K562 (cell line): ENCODE measurements around the gene ABR. TPM values are rescaled to one million over a fixed set of nuclear protein-coding genes. Genes with fewer than 3 reads are reported as not detected.

Source experiments
- ATAC-seq: fragments of 200-7000 bp; cut with Tn5 transposase; 3 replicates; pipeline ENCODE4 v1.9.1; 2020; ENCODE audit warnings: moderate library complexity
- BruUV-seq: library from RNA; stranded (reverse); fragments of 400-500 nt; replicated peaks from 2 replicates; lab custom pipeline; 2021; lab: Mats Ljungman, UMichigan
- CTCF ChIA-PET: fragments of 300-600 bp; formaldehyde crosslinking; extraction: SDS; loops from one replicate; lab custom pipeline; 2021; ENCODE audit warnings: low intra/inter-chr PET ratio; lab: Yijun Ruan, JAX
- POLR2A ChIA-PET: fragments of 300-600, 350-650 bp; sonication (Branson Sonifier 250); formaldehyde crosslinking; extraction: SDS; loops from one replicate; lab custom pipeline; 2021; ENCODE audit warnings: antibody characterized with exemption, inconsistent platforms; lab: Yijun Ruan, JAX
- DNase-seq, 4 experiments: peaks; one replicate each; pipeline versions ENCODE4 v3.0.0 to v3.0.0-alpha.2; 2011 to 2018; ENCODE audit warnings: low spot score in 3 of 4, mixed read lengths in 3 of 4; ENCODE audit errors: extremely low read depth in 1 of 4
- FAIRE-seq: peaks from 2 replicates; lab custom pipeline; 2011; peaks lifted over from hg19 to GRCh38; lab: Jason Lieb, UNC
- H2AFZ ChIP-seq: 2 replicates; pipeline ENCODE4 v1.6.0; 2011; ENCODE audit warnings: low read depth, low read length, control low read depth, inconsistent platforms
- H3K27ac ChIP-seq: fragments of 200-600 bp; 3 replicates; pipeline ENCODE4 v1.8.0; 2011; ENCODE audit warnings: low read depth, mild to moderate bottlenecking, control low read depth, inconsistent platforms, low read length, moderate library complexity, mixed read lengths; ENCODE audit errors: extremely low read depth
- H3K27me3 ChIP-seq, 2 experiments: fragments of 300-600 bp in 1 of 2; 2 replicates in 1 of 2; 3 replicates in 1 of 2; pipeline versions ENCODE4 v1.6.0 to v1.8.0; 2011; ENCODE audit warnings: inconsistent platforms in 2 of 2, low read length in 2 of 2, mild to moderate bottlenecking in 1 of 2, mixed read lengths in 1 of 2, moderate library complexity in 1 of 2; ENCODE audit not compliant: control insufficient read depth in 2 of 2, insufficient read depth in 2 of 2
- H3K36me3 ChIP-seq: fragments of 300-600 bp; 3 replicates; pipeline ENCODE4 v1.8.0; 2011; ENCODE audit warnings: mild to moderate bottlenecking, low read length, inconsistent platforms; ENCODE audit not compliant: control insufficient read depth, insufficient read depth
- H3K4me1 ChIP-seq, 2 experiments: fragments of 200-600 bp in 1 of 2; replicated peaks in 1 of 2; 2 replicates in 1 of 2; 3 replicates in 1 of 2; pipeline versions ENCODE4 v1.5.1 to v1.8.0; 2011; ENCODE audit warnings: inconsistent platforms in 2 of 2, low read length in 2 of 2, mild to moderate bottlenecking in 1 of 2, mixed read lengths in 1 of 2, moderate library complexity in 1 of 2; ENCODE audit not compliant: control insufficient read depth in 2 of 2, insufficient read depth in 2 of 2
- H3K4me2 ChIP-seq: 2 replicates; pipeline ENCODE4 v1.6.1; 2011; ENCODE audit warnings: low read length, control low read depth, inconsistent platforms, mixed read lengths; ENCODE audit not compliant: insufficient read depth
- H3K4me3 ChIP-seq: fragments of 200-600 bp; sonication (generic), shearing (Covaris generic); 2 replicates; pipeline ENCODE4 v1.5.1; 2016; ENCODE audit warnings: control low read depth, inconsistent platforms
- H3K79me2 ChIP-seq: fragments of 200-600 bp; 3 replicates; pipeline ENCODE4 v1.8.0; 2011; ENCODE audit warnings: low read length, inconsistent platforms; ENCODE audit not compliant: control insufficient read depth, insufficient read depth
- H3K9ac ChIP-seq, 2 experiments: 2 replicates each; pipeline versions ENCODE4 v1.6.0 to v1.6.1; 2011; ENCODE audit warnings: low read depth in 2 of 2, low read length in 2 of 2, control low read depth in 1 of 2, inconsistent platforms in 1 of 2, mild to moderate bottlenecking in 1 of 2, mixed read lengths in 1 of 2; ENCODE audit not compliant: insufficient read depth in 1 of 2
- H3K9me1 ChIP-seq: one replicate; pipeline ENCODE4 v1.6.0; 2011; ENCODE audit warnings: inconsistent platforms, mild to moderate bottlenecking, low read length, moderate library complexity; ENCODE audit not compliant: control insufficient read depth, insufficient read depth
- H3K9me3 ChIP-seq: replicated peaks from 2 replicates; pipeline ENCODE4 v1.5.1; 2011; ENCODE audit warnings: low read depth, low read length, inconsistent platforms; ENCODE audit not compliant: control insufficient read depth, insufficient read depth
- H4K20me1 ChIP-seq: replicated peaks from 2 replicates; pipeline ENCODE4 v1.6.1; 2011; ENCODE audit warnings: low read length, inconsistent platforms, mixed read lengths; ENCODE audit not compliant: control insufficient read depth, insufficient read depth
- CEBPB ChIP-seq: fragments of 450-650 bp; IDR thresholded peaks from 2 replicates; pipeline ENCODE4 v1.6.1; 2016; ENCODE audit warnings: missing genetic modification characterization, missing compliant biosample characterization
- CREB3 ChIP-seq: fragments of 450-650 bp; conservative IDR thresholded peaks from 2 replicates; pipeline ENCODE4 v1.6.1; 2016; ENCODE audit warnings: missing genetic modification characterization, low read depth, mild to moderate bottlenecking, missing compliant biosample characterization, moderate library complexity
- E2F1 ChIP-seq: sonication (generic); formaldehyde crosslinking; IDR thresholded peaks from 2 replicates; pipeline ENCODE4 v1.8.1; 2023; ENCODE audit warnings: mild to moderate bottlenecking, missing genetic modification reagents, moderate library complexity
- EP300 ChIP-seq: IDR thresholded peaks from 2 replicates; pipeline ENCODE4 v1.6.1; 2012; ENCODE audit warnings: low read length, improper control_type of control experiment
- FOS ChIP-seq: IDR thresholded peaks from 3 replicates; pipeline ENCODE4 v1.6.1; 2011; ENCODE audit not compliant: insufficient read length; ENCODE audit errors: extremely low read depth
- FOXK2 ChIP-seq, 2 experiments: fragments of 450-650 bp; IDR thresholded peaks in 1 of 2; conservative IDR thresholded peaks in 1 of 2; 2 replicates each; pipeline ENCODE4 v1.6.1; 2016; ENCODE audit warnings: low read depth in 2 of 2, mild to moderate bottlenecking in 1 of 2
- HNRNPLL ChIP-seq: fragments of 200-400 bp; formaldehyde crosslinking; IDR thresholded peaks from 2 replicates; pipeline ENCODE4 v1.6.1; 2017; ENCODE audit warnings: low read length, low read depth, mild to moderate bottlenecking; ENCODE audit not compliant: poor library complexity, severe bottlenecking
- HOXB6 ChIP-seq: fragments of 250-450 bp; sonication (Bioruptor Pico); IDR thresholded peaks from 2 replicates; pipeline ENCODE4 v1.5.1; 2022; ENCODE audit warnings: mild to moderate bottlenecking, borderline replicate concordance
- NR2C2 ChIP-seq, 2 experiments: fragments of 200-800 bp in 1 of 2; sonication (Bioruptor generic) in 1 of 2; sonication (generic) in 1 of 2; formaldehyde crosslinking in 1 of 2; IDR thresholded peaks; 2 replicates each; pipeline versions ENCODE4 v1.6.1 to v1.8.0; 2016 to 2022; ENCODE audit warnings: mild to moderate bottlenecking in 1 of 2, missing compliant biosample characterization in 1 of 2, missing genetic modification characterization in 1 of 2, missing genetic modification reagents in 1 of 2
- SMARCE1 ChIP-seq: fragments of 450-650 bp; IDR thresholded peaks from 2 replicates; pipeline ENCODE4 v1.7.1; 2016; ENCODE audit warnings: mild to moderate bottlenecking
- SRSF7 ChIP-seq: fragments of 200-400 bp; formaldehyde crosslinking; optimal IDR thresholded peaks from 2 replicates; pipeline ENCODE3; 2017; ENCODE audit warnings: mild to moderate bottlenecking, low read depth, low read length
- TAF9B ChIP-seq: fragments of 450-650 bp; IDR thresholded peaks from 2 replicates; pipeline ENCODE4 v1.6.1; 2018; ENCODE audit warnings: mild to moderate bottlenecking; ENCODE audit not compliant: partially characterized antibody
- TBL1XR1 ChIP-seq, 2 experiments: IDR thresholded peaks; 2 replicates each; pipeline ENCODE4 v1.6.1; 2012; ENCODE audit warnings: improper control_type of control experiment in 2 of 2, low read length in 2 of 2, mild to moderate bottlenecking in 1 of 2
- TRIM25 ChIP-seq: fragments of 450-650 bp; IDR thresholded peaks from 2 replicates; pipeline ENCODE4 v1.7.0; 2016; ENCODE audit warnings: borderline replicate concordance
- ZC3H11A ChIP-seq: IDR thresholded peaks from 2 replicates; pipeline ENCODE4 v1.6.1; 2012; ENCODE audit warnings: low read depth, low read length, improper control_type of control experiment
- WGBS: fragments of 100-300 bp; shearing (Covaris generic); methylation state at CpG from one replicate; pipeline ENCODE4 v1.1.6; 2016; ENCODE audit warnings: low coverage, mixed read lengths; ENCODE audit not compliant: insufficient coverage; ENCODE audit errors: missing lambda C conversion rate; 5-methylcytosine and 5-hydroxymethylcytosine counted together
- in situ Hi-C: fragments of 300-500 bp; cut with MboI; formaldehyde crosslinking; loops from 4 replicates; pipeline ENCODE4 v1.15.0; 2018; ENCODE audit warnings: inconsistent platforms, mixed read lengths
- intact Hi-C: fragments of 100-400 bp; cut with micrococcal nuclease; formaldehyde crosslinking; loops from 2 replicates; pipeline ENCODE4 v1.14.2; 2022
- polyA plus RNA-seq, 8 experiments: library from polyadenylated mRNA; depleted of rRNA in 4 of 8; stranded (reverse) in 5 of 8; unstranded in 3 of 8; fragments of >200 nt; fragmentation: Nextera tagmentation in 2 of 8; fragmentation: Illumina TruSeq in 1 of 8; extraction: Ambion mirVana in 2 of 8; extraction: Trizol in 1 of 8; gene quantifications; 2 replicates each; pipeline versions ENCODE4 v1.2.1 to v1.2.3, GENCODE V29; 2011 to 2014; ENCODE audit warnings: inconsistent platforms in 1 of 8, missing spikeins in 1 of 8
- total RNA-seq, 7 experiments: library from RNA; depleted of rRNA in 6 of 7; stranded (reverse); fragments of >200 nt in 6 of 7; fragmentation: Illumina TruSeq in 2 of 7; extraction: Trizol in 2 of 7; gene quantifications; 2 replicates each; pipeline versions ENCODE4 v1.2.1 to v1.2.3, GENCODE V29; 2011 to 2021; ENCODE audit warnings: low replicate concordance in 1 of 7

ABR gene
- total and polyA plus RNA-seq, 9 of the 15 experiments (the other 6 are each of a cell fraction or from before 2014, with no cell fraction given): 0.07 to 1.6 (median 0.37) TPM; not detected in 1

- no peak for TF ChIP-seq FOXK2 (conservative IDR thresholded peaks at IDR 0.05 in 1 of 2, IDR thresholded peaks at IDR 0.05 in 1 of 2; ENCODE audit: low read depth in 2 of 2)
- TF ChIP-seq E2F1 (CRISPR knock-in tag): no peak
These were observed 28.7 kb downstream of the ABR start (continued) for GRCh38 chr17:1150863-1151600.

GRCh38 chr17:1149869-1150268, 29.9 kb downstream of the ABR start:
- DNase-seq (no peak), ATAC-seq (no peak), FAIRE-seq (no peak)
- in situ Hi-C loops (no loop called here), intact Hi-C loops (no loop called here)
- Histone ChIP-seq H3K9me1 (no peaks in the 10 kb centered on the region), H3K79me2 (no peaks in the 10 kb centered on the region), H3K4me1 (peaks cover 0 to 5% of the 10 kb centered on the region in 2 experiments; a peak in 1 of 5 replicates), H2AFZ (no peak overlapping the region), H3K4me2 (no peak overlapping the region), H3K36me3 (no peaks in the 10 kb centered on the region), H3K27ac (no peak overlapping the region), H3K9ac (no peak overlapping the region), H4K20me1 (no peaks in the 10 kb centered on the region), H3K4me3 (no peak overlapping the region), H3K9me3 (no peaks in the 10 kb centered on the region), H3K27me3 (peaks cover 7 to 46% of the 10 kb centered on the region in 2 experiments; a peak in 4 of 5 replicates)
- CTCF ChIA-PET: no interaction called here
- POLR2A ChIA-PET: interaction anchor here (1.8 kb wide), 1 partner anchor 8 kb away, joined by 5 read pairs; no protein-coding TSS in a partner anchor
- 7% methylated on average over 13 of the region's 13 CpGs for WGBS
- no TSS peak for BruUV-seq
- TF ChIP-seq HNRNPLL (no peak), FOS (no peak), EP300 (no peak), TRIM25 (no peak), HOXB6 (CRISPR knock-in tag) (no peak), ZC3H11A (no peak), SRSF7 (no peak), CEBPB (tag) (no peak), TAF9B (no peak), NR2C2 (CRISPR knock-in tag; IDR thresholded peaks at IDR 0.05) (no peak), NR2C2 (tag; IDR thresholded peaks at IDR 0.05) (no peak), CREB3 (tag) (no peak), SMARCE1 (no peak), TBL1XR1 (IDR thresholded peaks at IDR 0.05; ENCODE audit: low read length in 2 of 2) (no peak)
